GM13977 (cell line): Measurements from ENCODE around the gene YBEY.

ENCODE experiments used
- DNase-seq: peaks from one replicate; pipeline ENCODE4 v3.0.0; 2012; ENCODE audit warnings: low spot score
- in situ Hi-C: fragments of 300-500 bp; cut with MboI; formaldehyde crosslinking; loops from one replicate; pipeline ENCODE4 v1.12.0; 2022; ENCODE audit warnings: low sequenced_read_pairs, low pct_unique_long_range_greater_than_20kb, mixed read lengths, inconsistent platforms; ENCODE audit not compliant: unreplicated experiment
- TF ChIP-seq, protein P1 (sequence below): IDR thresholded peaks from 2 replicates; pipeline ENCODE4 v1.5.1; 2012; ENCODE audit warnings: mild to moderate bottlenecking, control low read depth; ENCODE audit not compliant: insufficient read depth; ENCODE audit errors: extremely low read depth, missing control alignments

YBEY gene

GRCh38 chr21:46245213-46245915, 40.8 kb upstream of the YBEY start:
- in situ Hi-C loops = no loop called here
- no peak for DNase-seq
- TF ChIP-seq, protein P1, sequence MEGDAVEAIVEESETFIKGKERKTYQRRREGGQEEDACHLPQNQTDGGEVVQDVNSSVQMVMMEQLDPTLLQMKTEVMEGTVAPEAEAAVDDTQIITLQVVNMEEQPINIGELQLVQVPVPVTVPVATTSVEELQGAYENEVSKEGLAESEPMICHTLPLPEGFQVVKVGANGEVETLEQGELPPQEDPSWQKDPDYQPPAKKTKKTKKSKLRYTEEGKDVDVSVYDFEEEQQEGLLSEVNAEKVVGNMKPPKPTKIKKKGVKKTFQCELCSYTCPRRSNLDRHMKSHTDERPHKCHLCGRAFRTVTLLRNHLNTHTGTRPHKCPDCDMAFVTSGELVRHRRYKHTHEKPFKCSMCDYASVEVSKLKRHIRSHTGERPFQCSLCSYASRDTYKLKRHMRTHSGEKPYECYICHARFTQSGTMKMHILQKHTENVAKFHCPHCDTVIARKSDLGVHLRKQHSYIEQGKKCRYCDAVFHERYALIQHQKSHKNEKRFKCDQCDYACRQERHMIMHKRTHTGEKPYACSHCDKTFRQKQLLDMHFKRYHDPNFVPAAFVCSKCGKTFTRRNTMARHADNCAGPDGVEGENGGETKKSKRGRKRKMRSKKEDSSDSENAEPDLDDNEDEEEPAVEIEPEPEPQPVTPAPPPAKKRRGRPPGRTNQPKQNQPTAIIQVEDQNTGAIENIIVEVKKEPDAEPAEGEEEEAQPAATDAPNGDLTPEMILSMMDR = no peak

- in situ Hi-C loops = no loop called here
- TF ChIP-seq, protein P1 = no peak
- DNase-seq = no peak
Observed at GRCh38 chr21:46246345-46246744, 39.8 kb upstream of the YBEY start.

- no peak for DNase-seq
- TF ChIP-seq, protein P1 = no peak
- in situ Hi-C loops = no loop called here
Observed at GRCh38 chr21:46247699-46248421, 38.3 kb upstream of the YBEY start.

DNA sequence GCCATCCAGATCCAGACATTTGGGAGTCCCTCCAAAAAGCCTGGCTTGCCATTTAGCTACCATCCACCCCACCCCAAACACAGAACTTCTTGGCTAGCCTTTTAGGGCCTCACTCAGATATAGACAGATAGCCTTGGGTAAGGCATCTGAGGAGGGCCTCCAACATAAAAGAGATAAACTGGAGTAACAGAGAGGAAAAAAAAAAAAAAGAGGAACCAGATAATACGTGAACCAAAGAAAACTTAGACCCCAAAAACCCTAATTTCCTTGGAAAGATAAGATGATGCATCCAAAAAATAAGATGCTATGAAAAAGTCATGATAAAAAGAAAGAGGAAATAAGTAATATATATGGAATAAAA, 37.7 kb upstream of the YBEY start:
- no peak for DNase-seq
- in situ Hi-C loops = no loop called here
- TF ChIP-seq, protein P1 = no peak

DNA sequence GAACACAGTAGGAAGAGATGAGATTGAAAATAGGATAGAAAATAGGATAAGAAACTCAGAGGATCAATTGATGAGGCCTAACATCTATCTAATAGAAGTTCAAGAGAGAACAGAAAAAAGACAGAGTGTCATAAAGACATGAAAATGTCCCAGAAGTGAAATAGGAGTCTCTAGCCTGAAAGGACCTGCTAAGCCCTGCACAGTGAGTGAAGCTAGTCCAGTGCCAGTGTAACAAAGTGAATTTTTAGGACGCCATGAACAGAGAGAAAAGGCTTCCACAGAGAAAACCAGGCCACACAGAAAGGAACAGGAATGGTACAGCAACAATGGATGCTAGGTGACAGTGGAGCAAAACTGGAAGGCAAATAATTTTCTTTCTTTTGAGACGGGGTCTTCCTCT, 37.3 kb upstream of the YBEY start:
- no peak for DNase-seq
- TF ChIP-seq, protein P1 = no peak
- in situ Hi-C loops = no loop called here

- TF ChIP-seq, protein P1 = no peak
- DNase-seq = no peak
- in situ Hi-C loops = no loop called here
Observed at GRCh38 chr21:46250146-46250725, 35.9 kb upstream of the YBEY start.
